Stimulated activated naive CD8-positive, alpha-beta T cell treated with anti-CD3 and anti-CD28 coated beads, Interleukin-15, amount 100 ng/mL, for 72 hours (primary cell): Measurements from ENCODE around the gene C9orf40.
A peak's percentile ranks its signal among the peaks of the same experiment; 100 is the strongest.

ENCODE experiments used
- ATAC-seq: fragments of 150-1000 bp; cut with Tn5 transposase; 2 replicates; pipeline ENCODE4 v1.10.0; 2021; ENCODE audit warnings: mild to moderate bottlenecking, moderate library complexity
- DNase-seq, 2 donors: peaks; one replicate each; pipeline ENCODE4 v3.0.0; 2021 to 2022
- H3K27ac Mint-ChIP-seq, 2 donors: one replicate each; pipeline ENCODE4 v1.8.0; 2022; ENCODE audit warnings: mild to moderate bottlenecking in 2 of 2, mixed read lengths in 2 of 2, moderate library complexity in 2 of 2
- H3K27me3 Mint-ChIP-seq: one replicate; pipeline ENCODE4 v1.8.0; 2022; ENCODE audit warnings: mixed read lengths
- H3K4me1 Mint-ChIP-seq: one replicate; pipeline ENCODE4 v1.8.0; 2022; ENCODE audit warnings: mild to moderate bottlenecking, mixed read lengths
- H3K4me3 Mint-ChIP-seq, 2 donors: one replicate each; pipeline ENCODE4 v1.8.0; 2022; ENCODE audit warnings: mild to moderate bottlenecking in 2 of 2, mixed read lengths in 2 of 2, moderate library complexity in 1 of 2
- H3K9me3 Mint-ChIP-seq, 2 donors: one replicate each; pipeline ENCODE4 v1.8.0; 2022; ENCODE audit warnings: mixed read lengths in 2 of 2

C9orf40 gene

GRCh38 chr9:74952201-74953151 is at the start of gene C9orf40:
TSS of gene C9orf40 (minus strand) at chr9:74952912. CDS start at chr9:74952611, 301 bp downstream.
- H3K4me1 Mint-ChIP-seq, result peaks cover 42% of the 10 kb centered on the region
- peak; percentile 89 to 91 for DNase-seq
- H3K27me3 Mint-ChIP-seq, result no peaks in the 10 kb centered on the region
- peak within 1 kb of the TSS; percentile 92 to 93 for H3K4me3 Mint-ChIP-seq
- peak within 1 kb of the TSS; percentile 97 for H3K27ac Mint-ChIP-seq
- H3K9me3 Mint-ChIP-seq, result no peaks in the 10 kb centered on the region
- ATAC-seq, result peak; percentile 93

GRCh38 chr9:75001719-75002421 is 49.2 kb upstream of the C9orf40 start:
- Mint-ChIP-seq H3K4me3 (no peak overlapping the region), H3K27me3 (no peaks in the 10 kb centered on the region), H3K27ac (no peak overlapping the region), H3K4me1 (no peaks in the 10 kb centered on the region), H3K9me3 (no peaks in the 10 kb centered on the region)
- DNase-seq (peak in 1 of 2 donors; percentile 9), ATAC-seq (peak; percentile 87)

GRCh38 chr9:75000835-75001234 is 48.1 kb upstream of the C9orf40 start:
- no peak for DNase-seq
- no peak for ATAC-seq
- Mint-ChIP-seq H3K27me3 (no peaks in the 10 kb centered on the region), H3K4me1 (no peaks in the 10 kb centered on the region), H3K4me3 (no peak overlapping the region), H3K27ac (no peak overlapping the region), H3K9me3 (no peaks in the 10 kb centered on the region)

GRCh38 chr9:74985041-74985440 is 32.3 kb upstream of the C9orf40 start:
- Mint-ChIP-seq H3K27me3 (no peaks in the 10 kb centered on the region), H3K4me3 (no peak overlapping the region), H3K27ac (no peak overlapping the region), H3K9me3 (no peaks in the 10 kb centered on the region), H3K4me1 (no peaks in the 10 kb centered on the region)
- no peak for DNase-seq
- ATAC-seq, result no peak

- no peak overlapping the region for H3K27ac Mint-ChIP-seq
- no peaks in the 10 kb centered on the region for H3K4me1 Mint-ChIP-seq
- H3K27me3 Mint-ChIP-seq, result no peaks in the 10 kb centered on the region
- H3K9me3 Mint-ChIP-seq, result no peaks in the 10 kb centered on the region
- DNase-seq, result no peak
- no peak overlapping the region for H3K4me3 Mint-ChIP-seq
- peak; percentile 35 for ATAC-seq
These were observed 31.0 kb upstream of the C9orf40 start for GRCh38 chr9:74983709-74984108.

GRCh38 chr9:74979844-74980243 is 27.1 kb upstream of the C9orf40 start:
- no peak for ATAC-seq
- H3K9me3 Mint-ChIP-seq, result peaks cover under 1 to 16% of the 10 kb centered on the region in 2 donors
- no peak for DNase-seq
- H3K4me3 Mint-ChIP-seq, result no peak overlapping the region
- H3K27ac Mint-ChIP-seq, result no peak overlapping the region
- H3K27me3 Mint-ChIP-seq, result no peaks in the 10 kb centered on the region
- peaks cover 1% of the 10 kb centered on the region for H3K4me1 Mint-ChIP-seq

- Mint-ChIP-seq H3K4me1 (peaks cover 11% of the 10 kb centered on the region), H3K9me3 (peaks cover 5 to 21% of the 10 kb centered on the region in 2 donors), H3K4me3 (no peak overlapping the region), H3K27ac (peak overlapping the region in 1 of 2 donors; percentile 57), H3K27me3 (no peaks in the 10 kb centered on the region)
- ATAC-seq (no peak), DNase-seq (no peak)
These were observed 24.6 kb upstream of the C9orf40 start for GRCh38 chr9:74977287-74977686.

- no peaks in the 10 kb centered on the region for H3K27me3 Mint-ChIP-seq
These were observed 22.8 kb upstream of the C9orf40 start for GRCh38 chr9:74975538-74975937.

GRCh38 chr9:74974558-74974957 is 21.8 kb upstream of the C9orf40 start:
- ATAC-seq (no peak), DNase-seq (no peak)
- H3K4me1 Mint-ChIP-seq, result peaks cover 11% of the 10 kb centered on the region
- peaks cover 5 to 21% of the 10 kb centered on the region in 2 donors for H3K9me3 Mint-ChIP-seq
- no peak overlapping the region for H3K4me3 Mint-ChIP-seq
- no peak overlapping the region for H3K27ac Mint-ChIP-seq
- H3K27me3 Mint-ChIP-seq, result no peaks in the 10 kb centered on the region

More at GRCh38 chr9:74975538-74975937, 22.8 kb upstream of the C9orf40 start:
- H3K4me1 Mint-ChIP-seq, result peaks cover 11% of the 10 kb centered on the region
- DNase-seq (no peak), ATAC-seq (no peak)
- H3K27ac Mint-ChIP-seq, result no peak overlapping the region
- H3K4me3 Mint-ChIP-seq, result no peak overlapping the region
- peaks cover 5 to 21% of the 10 kb centered on the region in 2 donors for H3K9me3 Mint-ChIP-seq

- ATAC-seq, result no peak
- Mint-ChIP-seq H3K9me3 (peaks cover 5 to 21% of the 10 kb centered on the region in 2 donors), H3K4me3 (no peak overlapping the region), H3K27me3 (no peaks in the 10 kb centered on the region), H3K27ac (no peak overlapping the region), H3K4me1 (peaks cover 11% of the 10 kb centered on the region)
- DNase-seq, result no peak
These were observed 21.0 kb upstream of the C9orf40 start for GRCh38 chr9:74973714-74974113.

GRCh38 chr9:74963056-74963455 is 10.3 kb upstream of the C9orf40 start:
- no peak overlapping the region for H3K27ac Mint-ChIP-seq
- H3K9me3 Mint-ChIP-seq, result peaks cover 10 to 29% of the 10 kb centered on the region in 2 donors
- no peak overlapping the region for H3K4me3 Mint-ChIP-seq
- H3K4me1 Mint-ChIP-seq, result no peaks in the 10 kb centered on the region
- ATAC-seq, result no peak
- DNase-seq, result no peak
- no peaks in the 10 kb centered on the region for H3K27me3 Mint-ChIP-seq

- H3K4me3 Mint-ChIP-seq, result no peak overlapping the region
- no peaks in the 10 kb centered on the region for H3K4me1 Mint-ChIP-seq
- DNase-seq (no peak), ATAC-seq (no peak)
- H3K27ac Mint-ChIP-seq, result no peak overlapping the region
- no peaks in the 10 kb centered on the region for H3K27me3 Mint-ChIP-seq
- H3K9me3 Mint-ChIP-seq, result peaks cover 10 to 29% of the 10 kb centered on the region in 2 donors
These were observed 8.8 kb upstream of the C9orf40 start for GRCh38 chr9:74961496-74961895.

- ATAC-seq, result no peak
- no peaks in the 10 kb centered on the region for H3K27me3 Mint-ChIP-seq
- no peak for DNase-seq
- no peak overlapping the region for H3K27ac Mint-ChIP-seq
- peaks cover 10 to 29% of the 10 kb centered on the region in 2 donors for H3K9me3 Mint-ChIP-seq
- no peak overlapping the region for H3K4me3 Mint-ChIP-seq
- H3K4me1 Mint-ChIP-seq, result no peaks in the 10 kb centered on the region
These were observed 7.8 kb upstream of the C9orf40 start for GRCh38 chr9:74960561-74960960.

GRCh38 chr9:74958587-74958986 is 5.9 kb upstream of the C9orf40 start:
- H3K27ac Mint-ChIP-seq, result no peak overlapping the region
- ATAC-seq (peak; percentile 54), DNase-seq (no peak)
- no peaks in the 10 kb centered on the region for H3K27me3 Mint-ChIP-seq
- peaks cover 11% of the 10 kb centered on the region for H3K4me1 Mint-ChIP-seq
- peaks cover 10 to 20% of the 10 kb centered on the region in 2 donors for H3K9me3 Mint-ChIP-seq
- no peak overlapping the region for H3K4me3 Mint-ChIP-seq

- H3K27ac Mint-ChIP-seq, result peak overlapping the region; percentile 97
- peak overlapping the region; percentile 89 to 93 for H3K4me3 Mint-ChIP-seq
- ATAC-seq (no peak), DNase-seq (peak; percentile 12 to 15)
- H3K4me1 Mint-ChIP-seq, result peaks cover 37% of the 10 kb centered on the region
- H3K9me3 Mint-ChIP-seq, result no peaks in the 10 kb centered on the region
- H3K27me3 Mint-ChIP-seq, result no peaks in the 10 kb centered on the region
These were observed 581 bp upstream of the C9orf40 start for GRCh38 chr9:74953235-74953751.
